Stimulated activated CD4-positive, alpha-beta T cell treated with anti-CD3 and anti-CD28 coated beads, Interleukin-4, amount 100 ng/mL, for 4 hours (primary cell): Measurements from ENCODE around the gene INF2.
"Not testable (repeated sequence)": the region's sequence is repeated elsewhere in the genome, so short reads cannot be mapped to it uniquely, and the experiment has no call there.

Experiments used
- DNase-seq, 2 experiments: peaks; one replicate each; pipeline ENCODE4 v3.0.0-alpha.2; 2020

The INF2 gene

DNA sequence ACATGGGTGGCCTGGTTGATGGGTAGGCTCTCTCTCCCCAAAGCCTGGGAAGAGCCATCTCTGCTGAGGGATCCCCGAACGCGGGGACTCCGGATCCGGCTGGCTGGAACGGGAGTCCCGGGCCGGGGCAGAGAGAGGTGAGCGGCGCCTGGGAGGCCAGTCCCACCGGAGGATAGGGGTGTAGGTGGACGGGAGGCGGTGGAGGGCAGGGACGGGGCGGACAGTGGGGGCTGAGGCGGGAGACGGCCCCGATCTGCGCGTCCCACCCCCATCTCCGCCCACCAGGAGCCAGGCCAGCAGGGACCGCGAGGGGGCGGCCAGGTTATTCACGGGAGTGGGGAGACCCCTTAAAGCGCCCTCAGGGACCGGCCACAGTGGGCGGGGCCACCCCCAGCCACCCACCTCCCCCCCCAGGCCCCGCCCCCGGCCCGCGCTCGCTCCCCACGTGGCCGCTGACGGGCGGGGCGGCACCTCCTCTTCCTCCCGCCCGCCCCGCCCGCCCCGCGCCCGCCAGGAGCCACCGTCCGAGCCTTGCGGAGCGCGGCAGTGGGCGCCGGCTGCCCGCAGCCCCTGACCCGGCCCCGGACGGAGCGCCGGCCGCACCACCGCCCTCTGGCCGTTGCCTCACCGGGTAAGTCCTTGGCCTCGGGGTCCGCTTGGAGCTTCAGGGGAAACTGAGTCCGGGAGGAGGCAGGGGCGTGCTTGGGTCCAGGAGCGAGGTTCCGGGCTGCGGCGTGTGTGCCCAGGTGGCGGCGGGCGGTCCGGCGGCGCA lies at the start of gene INF2:
TSS of gene INF2 (plus strand) at position 510 of the 772 bp plus-strand sequence. CDS start 11,748 bp downstream, outside the sequence.
- DNase-seq = peak; percentile 49 to 59

DNA sequence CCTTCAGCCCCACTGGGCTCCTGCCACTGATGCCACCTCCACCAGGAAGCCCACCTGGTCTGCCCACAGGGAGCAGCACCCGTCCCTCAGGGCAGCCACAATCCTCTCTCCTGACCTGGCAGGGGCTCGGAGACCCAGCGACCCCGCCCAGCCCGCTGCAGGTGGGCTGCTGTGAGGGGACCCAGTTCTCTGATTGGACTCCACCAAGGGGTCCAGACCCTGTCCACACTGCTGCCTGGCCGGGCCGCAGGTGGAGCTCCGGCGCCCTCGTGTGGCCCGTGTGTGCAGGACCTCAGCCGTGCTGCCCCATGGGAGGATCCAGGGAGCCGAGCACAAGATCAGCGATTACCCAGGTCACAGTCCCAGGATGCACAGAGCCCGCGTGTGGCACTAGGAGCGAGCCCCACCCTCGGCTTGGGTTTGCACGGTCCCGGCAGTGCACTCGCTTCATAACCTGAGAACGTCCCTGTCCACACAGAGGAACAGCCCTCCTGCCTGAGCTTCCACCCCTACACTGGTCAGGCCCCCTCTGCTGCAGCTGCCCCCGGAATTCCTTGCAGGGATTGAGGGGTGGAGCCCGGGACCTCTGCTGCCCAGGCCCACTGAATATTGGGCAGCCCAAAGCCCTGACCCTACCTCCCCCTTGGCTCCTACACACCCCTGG lies 49.4 kb upstream of the INF2 start:
- peak in 1 of 2 experiments; percentile 47 for DNase-seq

DNA sequence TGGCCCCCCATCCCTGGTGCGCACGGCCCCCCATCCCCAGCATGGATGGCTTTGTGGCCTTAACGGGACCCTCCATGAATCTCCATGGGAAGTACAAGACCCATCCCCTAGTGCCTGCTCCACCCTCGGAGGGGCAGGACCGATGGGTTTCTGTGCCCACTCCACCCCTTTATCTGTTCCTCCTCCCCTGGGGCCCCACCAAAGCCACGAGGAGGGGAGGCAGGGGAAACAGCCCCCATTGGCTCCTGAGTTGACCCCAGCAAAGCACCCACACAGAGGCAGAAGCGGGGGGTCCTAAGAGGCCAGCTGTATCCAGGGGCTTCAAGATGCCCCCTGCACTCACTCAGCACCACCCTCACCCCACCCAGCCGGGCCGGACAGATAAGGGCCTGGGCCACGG lies 48.7 kb upstream of the INF2 start:
- no peak for DNase-seq

DNA sequence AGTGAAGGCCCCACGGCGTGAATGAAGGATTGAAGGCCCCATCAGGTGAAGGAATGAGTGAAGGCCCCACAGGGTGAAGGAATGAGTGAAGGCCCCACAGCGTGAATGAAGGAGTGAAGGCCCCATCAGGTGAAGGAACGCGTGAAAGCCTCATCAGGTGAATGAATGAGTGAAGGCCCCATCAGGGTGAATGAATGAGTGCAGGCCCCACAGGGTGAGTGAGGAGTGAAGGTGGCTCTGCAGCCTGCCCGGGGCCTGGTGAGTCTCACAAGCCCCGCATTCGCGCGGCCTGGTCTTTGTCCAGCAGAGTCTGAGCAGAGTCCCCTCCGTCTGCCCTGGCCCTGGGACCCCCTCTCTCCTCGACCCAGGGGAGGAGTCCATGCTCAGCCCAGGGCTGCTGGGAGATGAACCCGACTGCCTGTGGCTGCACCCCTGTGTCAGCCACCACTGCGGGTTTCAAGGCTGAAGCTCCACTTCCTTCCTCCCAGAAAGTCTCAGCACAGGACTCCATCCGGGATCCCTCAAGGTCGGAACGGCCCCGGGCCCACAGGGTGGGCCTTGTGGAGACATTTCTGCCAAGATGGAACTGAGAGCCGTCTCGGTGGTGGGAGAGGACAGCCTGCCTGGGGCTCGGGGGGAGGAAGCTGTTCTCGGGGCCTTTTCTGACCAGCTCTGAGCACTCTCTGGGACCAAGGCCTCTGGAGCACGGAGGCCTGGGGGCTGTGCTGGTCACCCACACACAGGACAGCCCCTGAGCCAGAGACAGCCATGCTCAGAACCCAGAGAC lies 47.5 kb upstream of the INF2 start:
- DNase-seq = no peak

DNA sequence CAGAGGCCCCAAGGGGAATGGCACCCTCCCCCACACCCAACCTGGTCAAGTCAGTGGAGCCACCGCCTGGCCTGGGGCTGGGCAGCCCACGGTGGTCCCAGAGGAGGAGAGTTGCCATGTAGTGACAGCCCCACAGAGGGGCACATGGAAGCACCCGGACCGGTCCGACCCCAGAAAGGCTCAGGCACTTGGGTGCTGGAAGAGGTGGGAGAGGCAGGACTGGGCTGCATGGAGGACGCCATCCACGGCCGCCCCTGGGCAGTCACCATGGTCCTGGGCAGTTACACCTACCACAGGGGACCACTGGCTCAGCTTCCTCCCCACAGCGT lies 46.9 kb upstream of the INF2 start:
- DNase-seq = no peak

DNA sequence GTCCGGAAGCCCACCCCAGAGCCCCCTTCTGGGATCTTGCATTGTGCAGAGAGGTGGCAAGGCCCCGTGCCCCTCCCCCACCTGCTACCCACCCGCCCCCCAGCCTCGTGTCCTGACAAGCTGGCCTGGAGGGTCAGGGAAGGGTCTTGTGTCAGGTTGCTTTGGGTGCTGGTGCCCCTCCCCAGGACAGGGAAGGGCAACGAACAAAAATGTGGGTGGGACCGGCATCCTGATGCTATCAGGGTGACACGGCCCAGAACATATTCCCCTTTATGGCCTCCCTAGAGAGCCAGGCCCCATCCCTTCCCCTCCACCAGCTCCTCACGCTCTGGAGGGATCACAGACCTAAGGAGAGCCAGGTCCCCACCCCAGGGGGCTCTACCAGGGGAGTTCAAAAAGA lies 46.1 kb upstream of the INF2 start:
- DNase-seq = no peak

DNA sequence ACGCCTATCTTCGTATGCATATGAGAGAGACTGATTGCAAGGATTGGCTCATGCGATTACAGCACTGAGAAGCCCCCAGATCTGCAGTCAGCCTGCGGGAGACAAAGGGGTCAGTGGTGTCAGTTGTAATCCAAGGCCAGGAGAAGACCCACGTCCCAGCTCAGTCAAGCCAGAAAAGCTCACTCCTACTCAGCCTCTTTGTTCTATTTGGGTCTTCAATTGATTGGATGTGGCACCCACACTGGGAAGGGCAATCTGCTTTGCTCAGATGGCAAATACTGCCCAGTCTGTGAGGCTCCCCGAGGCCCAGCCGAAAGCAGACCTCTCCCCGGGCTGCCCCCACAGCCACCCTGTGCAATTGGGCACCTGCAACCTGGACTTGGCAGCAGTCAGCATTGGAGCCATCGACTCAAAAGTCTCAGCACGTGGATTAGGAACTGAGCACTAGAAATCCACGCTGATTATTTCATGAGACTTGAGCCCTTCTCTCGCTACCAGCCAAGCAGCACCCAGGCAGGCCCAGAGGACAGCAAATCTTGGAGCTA lies 45.3 kb upstream of the INF2 start:
- DNase-seq = no peak

DNA sequence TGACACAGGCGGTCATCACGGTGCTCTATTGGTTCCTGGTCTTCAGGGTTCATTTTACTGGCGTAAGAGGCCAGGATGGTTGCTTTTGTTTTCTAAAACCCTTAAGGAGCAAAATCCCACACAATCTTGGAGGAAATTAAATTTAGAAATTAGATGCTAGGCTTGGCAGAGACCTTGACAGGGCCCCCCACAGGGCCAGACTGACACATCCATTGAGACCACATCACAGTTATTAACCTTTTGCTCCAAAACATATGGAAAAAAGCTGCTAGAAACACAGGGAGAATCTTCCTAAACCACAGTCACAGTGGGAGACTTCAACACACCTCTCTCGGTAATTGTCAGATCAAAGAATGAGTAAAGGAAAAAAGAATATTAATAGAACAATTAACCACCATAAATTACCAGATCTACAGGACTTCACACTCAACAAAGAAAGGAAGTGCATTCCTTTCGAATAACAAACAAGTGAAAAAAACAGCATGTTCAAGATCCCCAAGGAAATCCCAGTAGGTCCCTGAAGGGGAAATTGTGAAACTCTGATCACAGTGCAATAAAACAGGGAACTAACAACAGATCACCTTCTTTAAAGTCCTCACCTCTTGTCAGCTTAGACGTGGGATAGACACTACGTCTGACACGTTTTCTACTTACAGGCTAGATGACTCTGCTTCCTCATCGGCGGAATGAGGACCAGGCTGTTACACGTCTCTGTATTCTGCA lies 44.6 kb upstream of the INF2 start:
- DNase-seq = no peak

DNA sequence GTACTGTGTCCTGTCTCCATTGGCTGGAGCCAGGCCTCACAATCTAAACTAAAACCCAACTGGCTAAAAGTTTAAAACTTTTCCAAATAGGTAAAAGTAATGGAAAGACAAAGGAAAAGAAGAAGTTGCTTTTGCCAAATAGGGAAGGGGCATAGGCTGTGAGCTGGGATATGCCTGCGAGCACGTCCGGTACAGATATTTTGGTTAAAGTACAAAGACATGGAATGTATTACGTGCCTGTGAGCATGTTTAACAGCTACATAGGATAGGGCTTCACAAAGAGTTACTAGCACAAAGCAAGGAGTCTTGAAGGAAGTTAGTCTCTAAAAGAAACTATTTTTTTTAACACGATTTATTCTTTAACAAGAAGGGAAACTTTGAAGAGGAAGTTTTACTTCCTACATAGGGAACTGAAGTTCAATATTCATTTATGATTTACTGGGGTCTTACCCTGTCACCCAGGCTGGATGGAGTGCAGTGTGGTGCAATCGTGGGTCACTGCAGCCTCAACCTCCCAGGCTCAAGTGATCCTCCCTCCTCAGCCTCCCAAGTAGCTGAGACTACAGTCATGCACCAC lies 41.9 kb upstream of the INF2 start:
- DNase-seq = no peak

DNA sequence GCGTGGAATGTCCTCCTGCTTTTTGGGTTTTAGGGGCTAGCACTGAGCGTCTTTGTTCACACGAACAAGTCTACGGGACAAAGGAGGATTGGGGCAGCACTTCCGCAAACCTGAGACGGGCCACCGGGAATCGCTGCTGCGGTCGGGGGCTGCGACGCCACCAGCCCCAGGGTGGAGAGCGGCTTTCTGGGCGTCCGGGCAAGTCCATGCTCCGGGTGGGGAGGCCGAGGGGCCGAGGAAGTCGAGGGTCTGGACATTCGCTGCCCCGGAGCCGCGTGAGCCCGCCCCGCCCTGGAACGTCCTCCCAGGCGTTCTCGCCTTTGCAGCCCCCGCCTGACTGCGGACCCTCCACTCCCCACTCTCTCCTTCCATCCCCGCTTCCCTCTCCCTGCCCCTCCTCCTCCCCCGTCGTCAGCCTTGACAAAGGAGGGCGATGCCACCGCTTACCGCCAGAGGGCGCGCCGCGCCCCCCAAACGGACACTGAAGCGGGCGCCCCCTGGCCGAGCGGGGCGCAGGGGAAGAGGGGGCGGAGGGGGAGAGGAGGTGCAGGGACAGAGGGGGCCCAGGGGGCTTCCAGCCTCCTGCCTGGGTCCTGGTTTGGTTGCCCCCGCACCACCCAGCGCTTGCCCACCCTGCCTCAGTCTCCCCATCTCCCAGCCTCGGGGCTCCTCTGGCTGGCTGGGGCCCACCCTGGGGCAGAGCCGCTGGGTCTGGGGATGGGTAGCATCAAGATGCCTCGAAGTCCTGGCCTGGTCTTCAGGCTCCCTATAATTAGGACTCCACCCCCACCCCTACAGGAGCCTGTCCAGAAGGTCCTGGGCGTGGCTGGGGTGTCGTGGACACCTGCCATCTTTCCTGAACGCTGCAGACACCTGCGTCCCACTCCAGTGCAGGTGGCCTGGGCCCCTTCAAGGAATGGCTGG lies 39.1 kb upstream of the INF2 start:
- peak; percentile 52 to 66 for DNase-seq

DNA sequence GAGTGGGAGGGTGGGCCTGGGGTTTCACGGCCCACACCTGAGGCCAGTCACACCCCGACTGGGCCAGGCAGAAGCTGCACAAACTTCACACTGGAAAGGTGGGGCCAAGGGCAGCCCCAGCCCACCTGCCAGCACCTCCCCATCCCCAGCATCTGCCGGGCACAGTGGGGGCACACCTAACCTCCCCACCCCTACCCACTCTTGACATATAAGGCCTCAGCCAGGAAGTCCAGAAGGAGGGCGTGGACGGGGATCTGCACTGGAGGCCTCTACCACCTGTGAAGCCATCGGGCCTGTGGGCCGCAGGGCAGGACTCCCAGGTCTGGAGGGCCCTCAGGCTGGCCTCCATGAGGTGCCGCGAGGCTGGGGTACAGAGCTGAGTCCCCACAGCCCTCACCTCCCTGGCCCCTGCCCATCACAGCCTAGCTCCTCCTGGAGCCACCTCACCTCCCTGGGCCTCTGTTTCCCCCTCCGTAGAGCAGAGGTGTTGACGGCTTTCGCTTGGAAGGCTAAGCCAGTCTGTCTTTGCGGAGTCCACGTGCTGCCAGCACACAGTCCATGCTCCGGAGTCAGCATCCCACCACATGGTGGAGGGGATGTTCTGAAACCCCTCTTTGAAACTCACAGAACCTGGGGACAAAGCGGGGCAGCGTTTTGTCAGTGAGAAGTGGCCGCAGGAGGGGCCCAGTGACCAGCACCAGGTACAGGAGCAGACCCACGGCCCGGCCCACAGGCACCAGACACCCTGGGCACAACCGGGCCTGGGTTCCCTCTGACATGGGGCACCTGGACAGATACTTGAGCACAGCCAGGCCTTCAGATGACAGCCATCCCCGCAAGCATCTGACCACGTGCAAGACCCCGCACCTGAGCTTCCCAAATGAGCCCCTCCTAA lies 38.2 kb upstream of the INF2 start:
- DNase-seq = no peak

DNA sequence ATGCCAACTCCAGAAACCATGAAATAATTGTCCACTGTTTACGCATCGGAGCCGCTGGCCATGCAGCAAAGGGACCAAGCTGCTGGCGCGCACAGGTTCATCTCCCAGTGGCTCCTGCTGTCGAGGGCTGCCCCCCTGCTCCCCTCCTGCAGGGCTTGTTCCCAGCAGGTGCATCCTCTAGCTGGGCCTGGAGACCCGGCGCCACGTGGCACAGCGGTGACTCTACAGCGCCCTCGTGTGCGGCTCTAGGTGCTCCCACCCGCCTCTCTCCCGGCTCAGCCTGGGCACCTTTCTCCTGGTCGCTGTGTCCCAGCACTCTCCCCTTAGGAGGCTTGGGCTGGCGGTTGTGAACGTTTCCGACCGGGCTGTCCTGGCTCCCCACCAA lies 37.5 kb upstream of the INF2 start:
- DNase-seq = no peak

DNA sequence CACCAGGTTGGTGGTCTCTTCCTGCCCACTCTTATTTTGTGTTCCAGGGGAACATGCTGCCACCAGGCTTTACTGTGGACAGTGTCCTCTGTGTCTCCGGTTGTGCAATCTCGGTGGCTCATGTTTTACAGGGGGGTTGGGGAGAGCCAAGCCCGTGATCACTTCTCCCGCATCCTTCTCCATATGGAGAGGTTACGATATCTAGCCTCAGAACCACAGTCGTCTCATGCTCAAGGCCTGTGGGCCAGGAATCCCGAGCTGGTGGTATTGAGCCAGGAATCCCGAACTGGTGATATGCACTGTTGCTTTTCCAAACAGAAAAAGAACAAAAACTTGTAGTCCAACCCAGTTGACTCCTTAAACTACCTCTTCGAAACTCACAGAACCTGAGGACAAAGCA lies 37.0 kb upstream of the INF2 start:
- no peak for DNase-seq

DNA sequence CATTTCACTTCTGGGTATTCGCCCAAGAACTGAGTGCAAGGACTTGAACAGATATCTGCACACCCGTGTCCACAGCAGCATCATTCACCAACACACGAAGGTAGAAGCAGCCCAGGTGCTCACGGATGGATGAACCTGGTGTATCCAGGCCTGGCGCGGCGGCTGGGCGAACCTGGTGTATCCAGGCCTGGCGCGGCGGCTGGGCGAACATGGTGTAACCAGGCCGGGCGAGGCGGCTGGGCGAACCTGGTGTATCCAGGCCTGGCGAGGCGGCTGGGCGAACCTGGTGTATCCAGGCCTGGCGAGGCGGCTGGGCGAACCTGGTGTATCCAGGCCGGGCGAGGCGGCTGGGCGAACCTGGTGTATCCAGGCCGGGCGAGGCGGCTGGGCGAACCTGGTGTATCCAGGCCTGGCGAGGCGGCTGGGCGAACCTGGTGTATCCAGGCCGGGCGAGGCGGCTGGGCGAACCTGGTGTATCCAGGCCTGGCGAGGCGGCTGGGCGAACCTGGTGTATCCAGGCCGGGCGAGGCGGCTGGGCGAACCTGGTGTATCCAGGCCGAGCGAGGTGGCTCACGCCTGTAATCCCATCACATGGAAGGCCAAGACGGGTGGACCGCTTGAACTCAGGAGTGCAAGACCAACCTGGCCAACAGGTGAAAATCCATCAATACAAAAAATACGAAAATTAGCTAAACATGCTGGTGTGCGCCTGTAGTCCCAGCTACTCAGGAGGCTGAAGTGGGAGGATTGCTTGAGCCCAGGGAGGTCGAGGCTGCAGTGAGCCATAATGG lies 36.1 kb upstream of the INF2 start:
- DNase-seq = not testable (repeated sequence)

DNA sequence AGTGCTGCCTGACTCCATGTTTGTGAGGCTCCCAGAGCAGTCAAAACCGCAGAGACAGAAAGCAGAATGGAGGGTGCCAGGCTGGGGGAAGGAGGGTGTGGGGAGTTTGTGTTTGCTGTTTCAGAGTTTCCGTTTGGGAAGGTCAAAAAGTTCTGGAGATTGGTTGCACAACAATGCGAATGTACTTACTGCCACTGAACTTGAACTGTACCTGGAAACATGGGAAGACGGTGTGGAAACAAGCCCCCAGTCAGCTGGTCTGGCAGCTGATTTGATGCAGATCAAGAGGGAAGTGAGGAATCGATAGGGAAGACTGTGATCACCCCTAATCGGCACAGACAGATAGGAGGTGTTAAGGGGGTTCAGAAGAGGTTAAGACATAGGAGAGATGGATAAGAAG lies 35.3 kb upstream of the INF2 start:
- no peak for DNase-seq

DNA sequence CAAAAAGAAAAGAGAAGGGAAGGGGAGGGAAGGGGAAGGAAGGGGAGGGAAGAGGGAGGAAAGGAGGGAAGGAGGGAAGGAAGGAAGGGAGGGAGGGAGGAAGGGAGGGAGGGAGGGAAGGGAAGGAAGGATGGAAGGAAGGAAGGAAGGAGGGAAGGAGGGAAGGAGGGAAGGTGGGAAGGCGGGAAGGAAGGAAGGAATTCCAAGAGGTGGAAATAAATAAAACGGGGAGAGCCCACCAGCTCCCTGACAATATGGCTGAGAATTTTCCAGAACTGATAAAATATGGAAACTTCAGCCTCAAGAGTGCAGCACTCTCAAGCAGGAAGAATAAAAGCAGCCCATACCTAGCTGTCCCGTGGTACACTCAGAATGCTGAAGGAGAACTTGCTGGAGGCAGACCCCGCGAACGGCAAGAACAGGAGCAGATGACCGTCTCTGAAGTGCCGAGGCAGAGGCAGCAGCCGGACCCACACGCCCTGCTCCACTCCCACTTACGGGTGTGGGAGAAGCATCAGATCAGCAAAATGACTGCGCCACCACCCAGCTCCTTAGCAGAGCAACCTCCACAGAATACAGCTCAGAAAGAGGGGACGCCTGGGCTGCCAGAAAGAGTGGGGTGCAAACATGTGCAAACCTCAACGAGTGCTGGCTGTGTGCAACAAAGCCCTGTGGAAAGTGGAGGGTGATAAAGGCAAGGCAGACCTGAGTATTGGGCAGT lies 34.1 kb upstream of the INF2 start:
- DNase-seq = no peak

DNA sequence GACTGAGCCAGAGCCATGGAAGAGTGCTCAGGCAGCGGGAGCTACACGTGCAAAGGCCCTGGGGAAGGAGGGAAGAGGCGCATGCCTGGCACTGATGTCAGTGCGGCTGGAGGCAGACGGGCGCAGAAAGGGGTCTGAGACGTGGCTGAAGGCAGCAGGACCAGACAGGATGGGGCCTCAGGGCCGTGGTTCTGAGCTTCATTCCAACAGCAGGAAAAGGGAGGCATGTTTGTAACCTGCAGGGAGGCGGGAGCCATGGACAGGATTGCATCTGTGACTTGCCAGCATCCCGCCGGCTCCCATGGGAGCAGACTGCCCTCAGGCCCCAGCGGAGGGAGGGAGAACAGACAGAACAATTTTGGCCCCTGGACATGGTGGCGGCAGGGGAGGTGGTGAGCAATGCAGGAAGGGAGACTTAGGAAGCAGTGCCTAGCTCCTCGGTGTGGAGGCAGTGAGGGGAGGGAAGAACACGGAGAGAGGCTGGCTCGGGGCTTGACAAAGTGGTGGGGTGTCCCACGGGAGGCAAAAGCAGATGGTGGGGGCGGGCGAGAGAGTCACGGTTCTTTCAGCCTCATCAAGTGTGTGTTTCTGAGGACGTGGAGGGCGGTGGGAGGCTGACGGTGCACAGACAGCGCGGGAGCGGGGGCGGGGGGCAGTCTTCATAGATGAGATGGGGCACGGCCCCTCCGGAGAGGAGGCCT lies 33.3 kb upstream of the INF2 start:
- no peak for DNase-seq

DNA sequence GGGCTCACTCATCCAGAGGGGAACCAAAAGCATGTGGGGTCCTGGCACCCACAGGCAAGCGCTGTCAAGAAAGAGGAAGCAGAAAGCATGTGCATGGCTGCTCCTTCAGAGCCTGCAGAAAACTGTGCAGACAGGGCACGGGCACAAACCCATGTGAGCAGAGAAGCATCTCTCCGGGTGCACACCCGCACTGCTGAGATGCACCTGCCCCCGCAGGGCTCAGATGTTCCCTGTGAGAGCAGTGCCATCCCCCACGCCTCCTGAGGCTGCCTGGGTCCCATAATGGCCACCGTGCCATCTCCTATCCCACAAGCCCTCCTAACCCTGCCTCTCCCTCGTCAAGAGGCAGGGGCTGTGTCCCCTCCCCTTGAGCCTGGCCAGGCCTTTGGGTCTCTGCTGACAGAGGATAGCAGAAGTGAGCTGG lies 32.3 kb upstream of the INF2 start:
- no peak for DNase-seq
